VCaP (cell line): ENCODE results near the gene ACACA.
"Not testable (repeated sequence)": the region's sequence is repeated elsewhere in the genome, so short reads cannot be mapped to it uniquely, and the experiment has no call there.

Experiments
- H3K27ac ChIP-seq: fragments of 450-650 bp; 2 replicates; pipeline ENCODE4 v1.5.1; 2017
- TF ChIP-seq, protein P1 (sequence below): fragments of 450-650 bp; conservative IDR thresholded peaks from 2 replicates; pipeline ENCODE4 v1.5.1; 2017; ENCODE audit warnings: mild to moderate bottlenecking, moderate library complexity

ACACA gene

DNA sequence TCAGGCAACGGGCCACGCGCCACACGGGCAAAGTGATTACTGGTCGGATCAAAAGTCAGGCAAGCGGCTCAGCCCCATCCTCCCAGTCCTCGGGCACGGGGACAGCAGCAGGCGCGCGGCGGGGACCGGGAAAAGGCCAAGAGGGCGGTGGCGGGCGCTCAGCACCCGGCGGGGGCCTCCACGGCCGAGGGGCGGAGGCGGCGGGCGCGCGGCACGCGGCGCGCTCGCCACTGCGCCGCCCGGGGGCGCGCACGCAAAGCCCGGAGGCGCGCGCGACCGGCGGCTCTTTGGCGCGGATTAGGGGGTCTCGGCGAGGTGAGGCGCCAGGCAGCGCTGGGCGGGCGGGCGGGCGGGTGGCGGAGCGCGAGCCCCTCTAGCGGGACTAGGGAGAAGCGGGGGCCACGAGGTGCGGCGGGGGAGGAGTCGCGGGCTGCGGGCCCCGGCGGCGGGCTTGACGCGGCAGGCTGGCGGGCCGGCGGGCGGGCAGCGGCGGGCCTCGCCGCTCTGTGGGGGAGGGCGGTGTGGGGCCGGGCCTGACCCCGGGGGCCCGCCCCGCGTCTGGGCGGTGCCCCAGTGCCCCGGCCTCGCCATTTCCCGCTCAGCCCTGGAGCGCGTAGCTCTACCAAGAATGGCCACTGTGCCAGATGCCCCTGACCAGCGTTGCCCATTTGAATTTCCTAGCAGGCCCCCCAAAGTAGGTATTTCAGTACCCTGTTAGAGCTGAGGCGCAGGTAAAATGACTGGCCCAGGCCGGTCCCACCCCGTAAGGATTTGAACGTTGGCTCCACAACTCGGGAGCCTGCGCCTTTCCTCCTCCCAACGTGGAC, at the start of gene ACACA, which contains the start of gene TADA2A:
Gene ACACA (minus strand): TSS at position 202 of the 827 bp plus-strand sequence. CDS start 537 bp downstream, outside the sequence.
Gene TADA2A (plus strand): TSS at position 252 of the 827 bp plus-strand sequence. CDS start 4,480 bp downstream, outside the sequence.
- H3K27ac ChIP-seq = peak within 1 kb of the TSS; percentile 94
- TF ChIP-seq, protein P1, sequence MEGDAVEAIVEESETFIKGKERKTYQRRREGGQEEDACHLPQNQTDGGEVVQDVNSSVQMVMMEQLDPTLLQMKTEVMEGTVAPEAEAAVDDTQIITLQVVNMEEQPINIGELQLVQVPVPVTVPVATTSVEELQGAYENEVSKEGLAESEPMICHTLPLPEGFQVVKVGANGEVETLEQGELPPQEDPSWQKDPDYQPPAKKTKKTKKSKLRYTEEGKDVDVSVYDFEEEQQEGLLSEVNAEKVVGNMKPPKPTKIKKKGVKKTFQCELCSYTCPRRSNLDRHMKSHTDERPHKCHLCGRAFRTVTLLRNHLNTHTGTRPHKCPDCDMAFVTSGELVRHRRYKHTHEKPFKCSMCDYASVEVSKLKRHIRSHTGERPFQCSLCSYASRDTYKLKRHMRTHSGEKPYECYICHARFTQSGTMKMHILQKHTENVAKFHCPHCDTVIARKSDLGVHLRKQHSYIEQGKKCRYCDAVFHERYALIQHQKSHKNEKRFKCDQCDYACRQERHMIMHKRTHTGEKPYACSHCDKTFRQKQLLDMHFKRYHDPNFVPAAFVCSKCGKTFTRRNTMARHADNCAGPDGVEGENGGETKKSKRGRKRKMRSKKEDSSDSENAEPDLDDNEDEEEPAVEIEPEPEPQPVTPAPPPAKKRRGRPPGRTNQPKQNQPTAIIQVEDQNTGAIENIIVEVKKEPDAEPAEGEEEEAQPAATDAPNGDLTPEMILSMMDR = 0 out of 2 replicates have a peak, but pooled peaks have one; percentile 17

- TF ChIP-seq, protein P1 = no peak
- peak overlapping the region; percentile 94 for H3K27ac ChIP-seq
These were observed 43.5 kb upstream of the ACACA start for GRCh38 chr17:37450112-37450511.

DNA sequence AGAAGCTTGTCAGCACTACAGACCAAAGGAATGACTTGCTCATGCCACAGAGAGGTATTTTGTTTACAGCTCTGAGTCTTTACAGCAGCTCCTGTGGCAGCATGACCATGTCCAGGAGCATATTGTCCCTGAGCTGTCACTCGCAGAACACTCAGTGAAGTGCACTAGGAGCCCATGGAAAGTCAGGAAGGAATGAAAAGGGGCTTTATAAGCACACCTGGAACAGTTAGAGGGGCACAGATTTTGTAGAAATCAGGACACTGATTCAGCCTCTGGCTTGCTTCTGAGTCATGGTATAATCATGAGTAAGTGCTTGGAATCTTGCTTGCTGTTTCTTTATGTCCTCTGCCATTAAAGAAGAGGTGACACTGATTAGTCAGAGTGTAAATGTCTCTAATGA, 41.0 kb upstream of the ACACA start:
- TF ChIP-seq, protein P1 = no peak
- H3K27ac ChIP-seq = peak overlapping the region; percentile 94

GRCh38 chr17:37446027-37446426, 39.4 kb upstream of the ACACA start:
- no peak overlapping the region for H3K27ac ChIP-seq
- TF ChIP-seq, protein P1 = no peak

DNA sequence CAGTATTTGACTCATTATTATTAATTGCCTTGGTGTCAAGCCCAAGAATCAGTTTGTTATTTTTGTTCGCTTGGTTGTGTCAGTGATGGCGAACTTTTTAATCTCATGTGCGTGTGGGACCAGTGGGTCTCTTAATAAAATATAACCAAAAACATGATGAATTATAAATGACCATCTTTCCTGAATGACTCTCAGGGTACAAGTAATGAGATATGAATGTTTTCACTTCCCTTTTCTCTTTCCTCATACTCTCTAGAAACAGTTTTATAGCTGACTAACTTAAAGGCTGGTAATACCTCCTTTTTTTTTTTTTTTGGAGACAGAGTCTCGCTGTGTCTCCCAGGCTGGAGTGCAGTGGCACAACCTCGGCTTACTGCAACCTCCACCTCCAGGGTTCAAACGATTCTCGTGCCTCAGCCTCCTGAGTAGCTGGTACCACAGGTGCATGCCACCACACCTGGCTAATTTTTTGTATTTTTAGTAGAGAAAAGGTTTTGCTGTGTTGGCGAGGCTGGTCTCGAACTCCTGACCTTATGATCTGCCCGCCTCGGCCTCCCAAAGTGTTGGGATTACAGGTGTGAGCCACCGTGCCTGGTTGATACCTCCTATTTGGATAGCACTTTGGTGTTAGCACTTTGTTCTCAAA, 34.9 kb upstream of the ACACA start:
- not testable (repeated sequence) for H3K27ac ChIP-seq

DNA sequence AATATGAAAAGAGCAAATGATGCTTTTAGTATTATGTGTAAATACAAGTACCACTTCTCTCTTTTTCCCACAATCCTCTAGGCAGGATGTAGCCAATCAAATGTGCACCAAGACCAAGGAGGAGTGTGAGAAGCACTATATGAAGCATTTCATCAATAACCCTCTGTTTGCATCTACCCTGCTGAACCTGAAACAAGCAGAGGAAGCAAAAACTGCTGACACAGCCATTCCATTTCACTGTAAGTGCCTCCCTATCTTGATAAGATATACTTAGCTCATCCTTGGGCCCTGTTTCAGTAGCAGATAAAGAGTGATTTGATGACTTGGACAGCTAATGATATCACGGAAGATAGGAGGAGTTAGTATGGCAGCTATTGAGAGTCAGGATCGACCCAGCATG, 33.8 kb upstream of the ACACA start:
- no peak overlapping the region for H3K27ac ChIP-seq
- TF ChIP-seq, protein P1 = no peak

DNA sequence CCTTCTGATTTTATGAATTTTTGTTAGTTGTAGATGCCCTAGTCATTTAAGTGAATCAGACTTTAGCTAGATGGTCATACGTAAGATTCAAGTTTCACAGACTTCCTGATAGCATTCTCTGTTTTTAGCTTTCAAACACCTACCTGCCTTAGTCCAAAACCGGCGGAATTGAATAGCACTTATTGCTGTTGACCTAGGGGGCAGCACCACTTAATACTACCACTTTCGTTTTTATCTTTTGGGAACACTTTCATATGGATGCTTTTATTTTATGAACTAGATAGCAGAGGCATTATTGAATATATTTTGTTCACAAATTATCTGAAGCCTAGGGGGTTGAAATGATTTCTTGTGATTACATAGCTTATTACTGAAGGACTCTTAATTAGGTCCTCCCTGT, 31.5 kb upstream of the ACACA start:
- no peak overlapping the region for H3K27ac ChIP-seq
- TF ChIP-seq, protein P1 = peak; percentile 58

- TF ChIP-seq, protein P1 = no peak
- no peak overlapping the region for H3K27ac ChIP-seq
These were observed 26.0 kb upstream of the ACACA start for GRCh38 chr17:37432671-37433070.
